Testis (tissue), 2 donors: ENCODE measurements around the gene DOCK9.

Experiments
- CTCF ChIP-seq, 3 experiments: fragments of 450-650 bp in 2 of 3; fragments of 200-600 bp in 1 of 3; sonication (generic) in 1 of 3; IDR thresholded peaks; one replicate each; pipeline ENCODE4 v1.5.1; 2016 to 2019; ENCODE audit warnings: antibody characterized with exemption in 3 of 3, mild to moderate bottlenecking in 2 of 3, moderate library complexity in 1 of 3
- POLR2A ChIP-seq: fragments of 450-650 bp; IDR thresholded peaks from one replicate; pipeline ENCODE4 v1.6.1; 2017; ENCODE audit warnings: antibody characterized with exemption, mild to moderate bottlenecking, moderate library complexity

GRCh38 chr13:98820300-98820699, 157.6 kb downstream of the DOCK9 start:
- no peak for TF ChIP-seq CTCF (IDR thresholded peaks at IDR 0.05)
- TF ChIP-seq POLR2A: no peak
